H1 (cell line): ENCODE measurements around the gene GALNT13.

Experiments
- CHD2 ChIP-seq: IDR thresholded peaks from 2 replicates; pipeline ENCODE4 v1.6.1; 2012; ENCODE audit warnings: low read length, improper control_type of control experiment
- CTBP2 ChIP-seq: IDR thresholded peaks from 2 replicates; pipeline ENCODE4 v1.7.0; 2011; ENCODE audit warnings: borderline replicate concordance, mild to moderate bottlenecking, moderate library complexity, mixed read lengths, low read length; ENCODE audit not compliant: insufficient read depth, insufficient read length
- EZH2 ChIP-seq: fragments of 200-600 bp; sonication (generic); IDR thresholded peaks from 2 replicates; pipeline ENCODE4 v1.7.1; 2012; ENCODE audit warnings: low read depth, mild to moderate bottlenecking, moderate library complexity, low read length, inconsistent platforms; ENCODE audit not compliant: severe bottlenecking
- POLR2A ChIP-seq, 2 experiments: IDR thresholded peaks; 1 replicate in 1 of 2; 2 replicates in 1 of 2; pipeline ENCODE4 v1.6.1; 2011; ENCODE audit warnings: low read depth in 2 of 2, low read length in 2 of 2, mild to moderate bottlenecking in 2 of 2; ENCODE audit errors: control extremely low read depth in 1 of 2
- POLR2AphosphoS5 ChIP-seq: IDR thresholded peaks from 2 replicates; pipeline ENCODE4 v1.6.1; 2011; ENCODE audit warnings: low read depth, low read length
- RFX5 ChIP-seq: IDR thresholded peaks from 2 replicates; pipeline ENCODE4 v1.6.1; 2011; ENCODE audit warnings: low read depth, low read length, improper control_type of control experiment, borderline replicate concordance
- RNF2 ChIP-seq: fragments of 200-900, 300-1000 bp; sonication (generic); IDR thresholded peaks from 2 replicates; pipeline ENCODE4 v1.7.1; 2016; ENCODE audit warnings: borderline replicate concordance, low read depth, mild to moderate bottlenecking, antibody characterized with exemption, low read length; ENCODE audit not compliant: poor library complexity, severe bottlenecking; ENCODE audit errors: missing control alignments
- SAP30 ChIP-seq: fragments of 300-600 bp; sonication (generic); IDR thresholded peaks from 2 replicates; pipeline ENCODE4 v1.7.1; 2012; ENCODE audit warnings: low read length, moderate library complexity, mild to moderate bottlenecking, inconsistent platforms; ENCODE audit not compliant: insufficient read depth, insufficient replicate concordance
- TAF1 ChIP-seq: IDR thresholded peaks from 2 replicates; pipeline ENCODE4 v1.6.1; 2011; ENCODE audit warnings: mild to moderate bottlenecking, low read depth, low read length
- ZNF274 ChIP-seq: IDR thresholded peaks from 2 replicates; pipeline ENCODE4 v1.7.0; 2012; ENCODE audit warnings: low read length, borderline replicate concordance; ENCODE audit errors: extremely low read depth
- TF ChIP-seq, protein P1 (sequence below), 3 experiments: IDR thresholded peaks; 1 replicate in 2 of 3; 2 replicates in 1 of 3; pipeline versions ENCODE4 v1.5.1 to v1.6.1; 2011; ENCODE audit warnings: low read length in 3 of 3, mild to moderate bottlenecking in 3 of 3, inconsistent platforms in 2 of 3, low read depth in 1 of 3, moderate library complexity in 1 of 3; ENCODE audit not compliant: insufficient read depth in 1 of 3; ENCODE audit errors: control extremely low read depth in 1 of 3
- TF ChIP-seq, protein P2 (sequence below): IDR thresholded peaks from 2 replicates; pipeline ENCODE4 v1.6.1; 2011; ENCODE audit warnings: low read depth, mild to moderate bottlenecking, low read length; ENCODE audit not compliant: insufficient read depth

DNA sequence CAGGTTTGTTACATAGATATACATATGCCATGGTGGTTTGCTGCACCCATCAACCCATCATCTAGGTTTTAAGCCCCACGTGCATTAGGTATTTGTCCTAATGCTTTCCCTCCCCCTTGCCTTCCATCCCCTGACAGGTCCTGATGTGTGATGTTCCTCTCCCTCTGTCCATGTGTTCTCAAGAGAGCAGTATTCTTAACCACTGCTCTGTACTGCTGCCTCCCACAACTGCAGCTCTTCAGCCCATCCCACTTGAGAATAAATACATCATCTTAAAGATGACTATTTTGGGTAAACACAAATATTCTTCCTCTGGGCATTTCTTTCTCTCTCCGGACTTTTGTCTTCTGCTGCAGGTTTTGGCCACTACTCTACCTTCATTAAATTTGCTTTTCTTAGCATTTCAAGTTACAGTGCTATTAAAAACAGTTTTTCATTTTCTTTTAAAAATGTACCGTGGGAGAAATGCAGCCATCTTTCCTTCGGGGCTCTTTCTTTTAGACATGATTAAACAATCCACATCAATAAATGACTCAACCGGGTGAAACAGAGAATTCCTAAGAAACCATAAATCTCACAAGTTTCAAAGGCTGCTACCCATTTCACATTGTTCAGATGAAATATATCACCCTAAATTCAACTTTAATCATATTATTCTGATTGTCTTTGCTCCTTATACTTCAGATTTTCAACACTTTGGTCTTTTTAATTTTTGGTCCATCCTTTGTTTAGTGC is 323.4 kb downstream of the GALNT13 start:
- TF ChIP-seq POLR2A (IDR thresholded peaks at IDR 0.05; ENCODE audit: control extremely low read depth in 1 of 2, low read depth in 2 of 2, low read length in 2 of 2) = no peak
- TF ChIP-seq, protein P1, sequence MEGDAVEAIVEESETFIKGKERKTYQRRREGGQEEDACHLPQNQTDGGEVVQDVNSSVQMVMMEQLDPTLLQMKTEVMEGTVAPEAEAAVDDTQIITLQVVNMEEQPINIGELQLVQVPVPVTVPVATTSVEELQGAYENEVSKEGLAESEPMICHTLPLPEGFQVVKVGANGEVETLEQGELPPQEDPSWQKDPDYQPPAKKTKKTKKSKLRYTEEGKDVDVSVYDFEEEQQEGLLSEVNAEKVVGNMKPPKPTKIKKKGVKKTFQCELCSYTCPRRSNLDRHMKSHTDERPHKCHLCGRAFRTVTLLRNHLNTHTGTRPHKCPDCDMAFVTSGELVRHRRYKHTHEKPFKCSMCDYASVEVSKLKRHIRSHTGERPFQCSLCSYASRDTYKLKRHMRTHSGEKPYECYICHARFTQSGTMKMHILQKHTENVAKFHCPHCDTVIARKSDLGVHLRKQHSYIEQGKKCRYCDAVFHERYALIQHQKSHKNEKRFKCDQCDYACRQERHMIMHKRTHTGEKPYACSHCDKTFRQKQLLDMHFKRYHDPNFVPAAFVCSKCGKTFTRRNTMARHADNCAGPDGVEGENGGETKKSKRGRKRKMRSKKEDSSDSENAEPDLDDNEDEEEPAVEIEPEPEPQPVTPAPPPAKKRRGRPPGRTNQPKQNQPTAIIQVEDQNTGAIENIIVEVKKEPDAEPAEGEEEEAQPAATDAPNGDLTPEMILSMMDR (IDR thresholded peaks at IDR 0.05; ENCODE audit: control extremely low read depth in 1 of 3, insufficient read depth in 1 of 3, low read depth in 1 of 3, low read length in 3 of 3) = no peak
- no peak for TF ChIP-seq CTBP2
- no peak for TF ChIP-seq CHD2
- TF ChIP-seq ZNF274 = no peak
- no peak for TF ChIP-seq TAF1
- TF ChIP-seq POLR2AphosphoS5 = no peak
- no peak for TF ChIP-seq SAP30
- no peak for TF ChIP-seq RNF2
- no peak for TF ChIP-seq EZH2
- TF ChIP-seq, protein P2, sequence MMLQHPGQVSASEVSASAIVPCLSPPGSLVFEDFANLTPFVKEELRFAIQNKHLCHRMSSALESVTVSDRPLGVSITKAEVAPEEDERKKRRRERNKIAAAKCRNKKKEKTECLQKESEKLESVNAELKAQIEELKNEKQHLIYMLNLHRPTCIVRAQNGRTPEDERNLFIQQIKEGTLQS = no peak
- TF ChIP-seq RFX5 = no peak
